ENCODE data around the gene VMAC.
"Not testable (repeated sequence)": the region's sequence is repeated elsewhere in the genome, so short reads cannot be mapped to it uniquely, and the experiment has no call there.

Gene VMAC

DNA sequence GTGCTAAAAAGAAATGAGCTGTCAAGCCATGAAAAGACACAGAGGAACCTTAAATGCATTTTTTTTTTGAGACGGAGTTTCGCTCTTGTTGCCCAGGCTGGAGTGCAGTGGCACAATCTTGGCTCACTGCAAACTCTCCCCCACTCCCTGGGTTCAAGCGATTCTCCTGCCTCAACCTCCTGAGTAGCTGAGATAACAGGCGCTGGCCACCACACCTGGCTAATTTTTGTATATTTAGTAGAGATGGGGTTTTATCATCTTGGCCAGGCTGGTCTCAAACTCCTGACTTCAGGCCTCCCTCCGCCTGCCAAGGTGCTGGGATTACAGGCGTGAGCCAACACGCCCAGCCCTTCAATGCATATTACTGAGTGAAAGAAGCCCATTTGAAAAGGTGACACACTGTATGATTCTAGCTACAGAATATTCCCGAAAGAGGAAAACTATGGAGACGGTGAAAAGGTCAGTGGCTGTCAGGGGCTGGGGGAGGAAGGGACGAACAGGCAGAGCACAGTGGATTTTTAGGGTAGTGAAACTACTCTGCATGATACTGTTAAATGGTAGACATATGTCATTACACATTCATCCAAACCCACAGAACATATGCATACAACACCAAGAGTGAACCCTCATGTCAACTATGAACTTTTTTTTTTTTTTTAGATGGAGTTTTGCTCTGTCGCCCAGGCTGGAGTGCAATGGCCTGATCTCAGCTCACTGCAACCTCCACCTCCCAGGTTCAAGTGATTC is 20.4 kb upstream of the VMAC start:
- not testable (repeated sequence) for DNase-seq

DNA sequence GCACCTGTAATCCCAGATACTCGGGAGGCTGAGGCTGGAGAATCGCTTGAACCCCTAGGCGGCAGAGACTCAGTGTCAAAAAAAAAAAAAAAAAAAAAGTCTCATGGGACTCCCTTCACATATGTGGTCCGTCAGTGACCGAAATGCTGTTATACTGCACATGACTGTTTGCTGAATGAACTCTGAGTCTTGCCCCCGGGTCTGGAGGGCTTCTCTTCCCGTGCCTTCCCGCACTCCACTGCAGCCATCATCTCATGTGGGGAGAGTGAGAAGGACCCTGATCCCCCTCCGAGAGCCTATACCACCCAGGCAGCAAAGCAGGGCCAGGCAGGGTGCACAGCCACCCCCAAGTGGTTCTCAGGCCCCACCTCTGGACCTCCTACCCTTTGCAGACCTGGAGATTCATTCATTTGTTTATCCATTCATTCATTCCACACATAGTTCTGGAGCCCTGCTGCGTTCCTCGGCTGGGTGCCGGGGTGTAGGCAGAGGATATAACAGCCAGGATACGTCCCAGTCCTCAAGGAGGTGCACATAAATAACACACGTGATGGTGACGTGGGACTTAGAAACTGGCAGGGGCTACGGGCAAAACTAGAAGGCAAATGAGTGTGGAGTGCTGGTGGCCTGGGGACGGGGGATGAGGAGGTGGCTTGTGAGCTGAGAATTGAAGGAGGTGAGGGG is 15.2 kb upstream of the VMAC start:
- no peak for DNase-seq

DNA sequence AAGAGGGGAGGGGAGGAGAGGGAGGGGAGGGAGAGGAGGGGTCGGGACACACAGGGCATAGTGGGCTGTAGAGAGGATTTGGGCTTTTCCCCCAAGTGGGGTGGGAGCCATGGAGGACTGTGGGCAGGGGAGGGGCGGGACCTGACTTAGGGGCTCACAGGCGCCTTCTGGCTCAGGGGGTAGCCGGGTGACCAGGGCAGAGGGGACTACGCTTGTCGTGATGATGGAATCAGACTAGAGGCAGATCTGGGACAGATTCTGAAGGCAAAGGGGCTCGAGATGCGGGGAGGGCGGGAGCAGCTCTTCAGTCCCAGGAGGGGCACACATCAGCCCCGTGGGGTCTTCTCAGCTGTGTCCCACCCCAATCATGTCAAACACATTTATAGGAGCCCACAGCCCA is 14.6 kb upstream of the VMAC start:
- DNase-seq: no peak

DNA sequence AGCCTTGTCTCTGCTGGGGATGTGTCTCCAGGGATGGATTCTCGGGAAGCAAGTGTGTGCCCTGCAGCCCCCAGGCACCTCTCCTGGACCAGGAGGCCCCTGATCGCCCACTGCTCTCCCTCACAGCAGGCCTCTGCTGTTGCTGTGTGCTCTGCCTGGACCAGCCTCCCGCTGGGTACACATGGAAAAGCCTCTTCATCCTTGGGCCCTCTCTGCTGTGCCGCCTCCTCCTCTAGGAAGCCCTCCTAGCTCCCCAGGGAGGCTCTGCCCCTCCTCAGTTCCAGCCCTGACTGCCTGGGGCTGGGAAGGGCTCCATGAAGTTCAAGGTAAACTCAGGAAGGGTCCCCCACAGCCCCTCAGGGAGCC is 13.1 kb upstream of the VMAC start:
- DNase-seq: no peak

DNA sequence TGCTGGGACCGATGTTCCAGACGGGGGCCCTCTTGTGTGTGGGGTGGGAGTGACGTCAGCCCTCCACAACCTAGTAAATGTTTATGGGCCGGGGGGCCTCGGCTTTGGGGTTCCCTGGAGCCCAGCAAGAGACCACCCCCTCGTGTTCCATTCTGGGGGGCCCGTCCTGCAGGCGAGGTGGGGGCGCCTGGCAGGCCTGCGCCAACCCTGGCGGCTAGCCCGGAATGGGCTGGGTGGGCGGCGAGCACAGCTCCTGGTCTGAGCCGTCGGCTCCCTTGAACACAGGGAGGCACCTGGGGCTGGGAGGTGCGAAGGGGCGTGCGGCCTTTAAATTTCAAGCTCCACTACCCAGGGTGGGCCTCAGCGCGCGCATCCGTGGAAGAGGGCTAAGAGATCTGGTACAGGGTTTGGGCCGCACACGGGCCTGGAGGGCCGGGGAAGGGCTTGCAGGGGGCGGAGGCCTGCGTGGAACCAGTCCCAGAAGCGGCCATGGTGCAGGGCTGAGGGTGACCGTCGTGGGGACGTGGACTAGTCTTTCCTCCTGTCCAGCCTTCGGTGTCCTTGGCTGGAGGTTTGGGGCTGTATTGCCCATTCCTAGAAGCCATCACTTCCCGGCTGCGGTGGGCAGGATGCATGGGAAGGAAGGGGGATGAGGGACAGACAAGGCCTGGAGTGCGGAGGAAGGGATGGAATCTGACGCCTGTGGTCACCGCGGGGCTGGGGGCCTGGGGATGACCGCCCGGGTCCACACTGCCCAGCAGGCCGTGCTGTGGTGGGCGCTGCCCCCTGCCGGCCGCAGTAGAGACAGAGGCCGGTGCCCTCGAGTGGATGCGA is 12.5 kb upstream of the VMAC start:
- DNase-seq: no peak

DNA sequence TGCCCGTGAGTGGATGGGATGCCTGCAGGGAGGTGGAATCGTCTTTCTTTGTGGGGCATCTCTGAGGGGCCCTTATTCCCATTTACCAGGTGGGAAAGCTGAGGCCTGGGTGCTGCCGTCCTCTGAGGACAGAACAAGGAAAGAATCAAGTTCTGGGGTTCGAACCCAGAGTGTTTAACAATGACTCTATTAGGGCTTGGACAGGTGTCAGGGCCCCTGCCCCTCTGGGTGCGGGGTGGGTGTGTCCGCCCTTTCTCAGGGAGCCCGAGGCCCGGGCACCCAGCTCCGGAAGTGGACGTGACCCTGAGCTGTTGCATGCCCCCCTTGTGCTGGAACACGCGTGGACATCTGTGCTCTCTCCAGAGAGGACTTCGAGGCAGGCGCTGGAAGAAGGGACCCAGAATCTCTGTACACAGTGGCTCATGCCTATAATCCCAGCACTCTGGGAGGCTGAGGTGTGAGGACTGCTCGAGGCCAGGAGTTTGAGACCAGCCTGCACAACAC is 11.8 kb upstream of the VMAC start:
- no peak for DNase-seq

- DNase-seq: no peak
These were observed 11.3 kb upstream of the VMAC start for GRCh38 chr19:5893296-5893903.

DNA sequence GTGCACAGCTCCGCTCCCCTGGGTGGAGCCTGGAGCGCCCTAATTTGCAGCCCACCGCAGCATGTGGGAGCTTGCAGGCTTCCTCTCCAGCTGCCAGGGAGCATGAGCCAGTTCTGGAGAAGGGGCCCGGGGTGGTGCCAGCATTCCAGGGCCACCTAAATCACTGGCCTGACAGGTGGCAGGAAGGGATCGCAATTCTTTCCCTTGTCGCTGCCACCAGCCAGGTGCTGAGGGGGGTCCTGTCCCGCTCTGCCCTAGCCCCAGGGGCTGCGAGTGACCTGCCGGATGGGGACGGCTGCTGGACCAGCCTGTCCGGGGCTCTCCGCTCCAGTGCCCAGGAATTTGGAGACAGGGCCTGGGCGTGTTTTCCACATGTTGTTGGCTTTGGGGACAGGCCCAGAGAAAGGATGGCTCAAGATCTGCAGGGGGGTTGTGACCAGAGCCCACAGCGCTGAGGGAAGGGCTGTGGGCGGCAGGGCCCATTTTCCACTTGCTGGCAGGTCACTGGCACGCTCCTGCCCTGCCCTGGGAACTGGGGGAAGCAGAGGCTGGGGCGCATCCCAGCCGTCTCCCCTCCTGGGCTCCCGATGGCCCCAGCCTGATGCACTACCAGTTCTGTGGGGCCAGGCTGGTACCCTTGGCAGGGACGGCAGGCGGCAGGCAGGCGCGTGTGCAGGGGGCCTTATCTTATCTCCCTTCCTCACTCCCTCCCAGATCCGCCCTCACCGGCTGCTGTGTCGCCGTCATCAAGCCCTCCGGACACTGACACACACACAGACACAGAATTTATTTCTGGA is 10.6 kb upstream of the VMAC start:
- DNase-seq: no peak

GRCh38 chr19:5894704-5895349 is 9.8 kb upstream of the VMAC start:
- no peak for DNase-seq

- DNase-seq: no peak
These were observed 9.3 kb upstream of the VMAC start for GRCh38 chr19:5895409-5895808.

GRCh38 chr19:5895890-5896289 is 8.8 kb upstream of the VMAC start:
- DNase-seq: no peak

DNA sequence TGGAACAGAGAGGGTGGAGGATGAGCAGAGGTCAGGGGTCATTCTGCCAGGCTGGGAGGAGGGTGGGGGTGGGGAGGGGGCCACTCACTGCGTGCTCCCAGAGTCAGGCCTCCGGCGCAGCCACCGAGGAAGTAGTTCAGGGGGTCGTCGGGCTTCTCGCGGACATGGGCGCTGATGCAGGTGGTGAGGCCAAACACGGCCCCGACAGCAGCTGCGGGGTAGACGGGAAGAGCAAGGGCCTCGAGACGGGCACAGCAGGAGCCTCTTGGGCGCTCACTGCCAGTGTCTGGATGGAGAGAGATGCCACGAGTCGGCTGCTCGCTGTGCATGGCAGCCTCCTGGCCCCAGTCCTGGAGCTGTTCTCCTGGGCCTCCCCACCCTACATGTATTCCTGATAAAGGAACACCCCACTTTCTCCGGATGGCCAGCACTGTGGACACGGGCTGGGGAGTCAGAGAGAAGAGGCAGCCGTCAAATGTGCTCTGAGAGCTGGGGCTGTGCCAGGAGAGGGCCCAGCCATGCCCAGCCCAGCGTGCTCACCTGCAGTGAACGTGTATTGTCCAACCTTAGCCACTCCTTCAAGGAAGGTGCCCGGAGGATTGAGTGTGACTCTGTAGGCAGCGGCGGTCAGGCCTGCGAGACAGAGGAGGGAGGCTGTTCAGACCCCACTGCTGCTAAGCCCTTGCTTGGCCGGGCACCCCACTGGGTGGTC is 8.2 kb upstream of the VMAC start:
- DNase-seq: no peak

DNA sequence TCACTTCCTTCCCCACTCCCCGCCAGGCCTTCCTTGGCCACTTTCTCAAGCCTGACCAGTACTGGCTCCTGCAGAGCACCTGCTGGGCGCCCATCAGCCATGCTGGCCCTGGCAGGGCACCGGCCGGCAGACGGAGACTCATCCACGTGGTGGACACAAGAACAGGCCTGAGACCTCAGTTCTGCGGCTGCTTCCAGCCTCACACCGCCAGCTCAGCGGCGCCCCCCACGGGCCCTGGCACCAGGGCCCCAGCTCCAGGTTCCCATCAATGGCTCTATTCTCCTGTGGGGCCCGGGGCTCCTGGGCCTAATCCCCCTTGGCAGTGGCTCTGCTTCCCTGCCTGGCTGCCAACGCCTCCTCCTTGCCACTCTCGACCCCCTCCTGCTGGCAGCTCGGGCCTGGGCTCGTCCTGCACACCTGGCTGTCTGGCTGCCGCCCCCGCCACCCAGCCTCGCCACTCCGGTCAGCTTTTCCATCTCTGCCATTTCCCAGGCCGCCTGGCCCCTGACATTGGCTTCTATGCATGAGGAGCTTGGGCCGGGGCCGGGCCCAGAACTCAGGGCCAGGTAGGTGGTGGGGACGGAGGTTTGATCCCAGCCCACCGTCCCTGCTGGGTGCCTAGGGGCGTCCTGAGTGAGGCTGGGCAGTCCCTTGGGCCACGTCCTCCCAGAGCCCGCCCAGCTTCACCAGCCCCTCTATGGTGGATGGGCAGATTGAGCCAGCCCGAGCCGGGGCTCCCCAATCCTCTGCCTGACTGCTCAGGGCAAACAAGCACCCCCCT is 7.3 kb upstream of the VMAC start:
- DNase-seq: no peak

- no peak for DNase-seq
These were observed 4.7 kb upstream of the VMAC start for GRCh38 chr19:5899728-5900526.

- DNase-seq: no peak
These were observed 3.7 kb upstream of the VMAC start for GRCh38 chr19:5900976-5901375.

DNA sequence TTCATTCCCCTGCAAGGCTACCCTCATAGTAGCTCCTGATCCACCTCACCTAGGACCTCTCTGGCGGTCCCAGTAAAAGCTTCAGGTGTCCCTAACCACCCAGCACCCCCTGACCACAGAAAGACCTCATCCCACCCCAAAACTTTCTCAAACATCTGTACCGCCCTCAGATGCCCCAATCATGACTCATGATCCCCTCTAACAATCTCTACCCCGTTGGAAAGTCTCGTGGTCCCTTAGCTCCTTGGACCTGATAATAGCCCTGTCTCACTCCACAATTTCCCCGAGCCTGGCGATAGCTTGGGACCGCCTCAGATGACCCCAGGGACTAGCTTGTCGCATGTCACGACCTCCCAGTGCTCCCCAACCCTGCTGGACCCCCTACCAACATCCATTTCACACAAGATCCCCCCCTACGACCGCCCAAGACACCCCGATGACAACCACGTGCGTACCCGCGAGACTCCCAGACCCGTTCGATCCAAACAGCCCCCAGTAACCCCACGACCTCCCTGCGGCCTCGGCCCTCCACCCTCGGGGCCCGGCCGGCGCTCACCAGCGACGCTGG is 1.5 kb upstream of the VMAC start:
- DNase-seq: no peak

DNA sequence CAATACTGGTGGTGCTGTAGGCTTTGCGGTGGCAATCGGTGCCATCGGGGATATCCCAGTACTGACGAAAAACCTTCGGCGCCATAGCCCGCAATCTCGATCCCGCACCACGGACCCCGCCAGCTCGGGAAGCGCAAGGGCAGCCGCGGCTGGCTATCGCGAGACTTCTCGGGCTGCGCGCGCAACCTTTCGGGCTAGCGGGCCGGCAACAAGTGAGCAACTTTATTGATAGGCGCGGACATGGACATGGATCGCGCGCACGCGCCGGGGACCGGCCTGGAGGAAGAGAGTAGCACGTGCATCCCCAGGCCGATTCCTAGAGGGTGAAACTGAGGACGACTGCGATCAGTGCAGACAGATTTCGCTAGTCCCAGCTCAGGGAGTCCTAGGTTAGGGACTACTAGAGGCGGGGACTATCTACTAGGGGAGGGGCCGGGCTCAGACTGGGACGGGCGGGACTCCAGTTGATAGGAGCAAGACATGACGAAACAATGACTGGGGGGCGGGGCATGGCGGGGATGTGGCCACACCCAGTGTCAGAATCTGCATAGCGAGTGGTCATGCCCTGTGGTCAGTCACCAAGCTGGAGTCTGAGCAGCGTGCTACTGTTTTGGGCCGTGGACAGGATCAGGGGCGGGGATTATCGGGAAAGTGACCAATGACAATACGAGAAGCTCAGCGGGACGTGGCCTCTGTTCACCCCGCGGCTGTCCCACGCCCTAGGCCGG is 884 bp upstream of the VMAC start, which contains the start of gene NDUFA11:
NDUFA11 (minus strand) TSS at position 167 of the 728 bp plus-strand sequence; CDS start at position 85, 82 bp downstream.
- DNase-seq: peak; percentile 97

Measured in effector CD8-positive, alpha-beta T cell (primary cell).